H1 (cell line): Measurements from ENCODE around the gene NOSIP. TPM values are rescaled to one million over a fixed set of nuclear protein-coding genes. Genes with fewer than 3 reads are reported as not detected.

Source experiments
- EGR1 ChIP-seq: IDR thresholded peaks from 2 replicates; pipeline ENCODE4 v1.6.1; 2011; ENCODE audit warnings: low read depth, low read length, borderline replicate concordance
- NRF1 ChIP-seq: IDR thresholded peaks from 2 replicates; pipeline ENCODE4 v1.6.1; 2011; ENCODE audit warnings: mild to moderate bottlenecking, low read depth, low read length, improper control_type of control experiment
- RFX5 ChIP-seq: IDR thresholded peaks from 2 replicates; pipeline ENCODE4 v1.6.1; 2011; ENCODE audit warnings: low read depth, low read length, improper control_type of control experiment, borderline replicate concordance
- SIX5 ChIP-seq: IDR thresholded peaks from 2 replicates; pipeline ENCODE4 v1.6.1; 2011; ENCODE audit warnings: mild to moderate bottlenecking, low read depth, low read length
- TCF12 ChIP-seq: IDR thresholded peaks from 2 replicates; pipeline ENCODE4 v1.6.1; 2011; ENCODE audit warnings: low read depth, mild to moderate bottlenecking, low read length
- TEAD4 ChIP-seq: IDR thresholded peaks from 2 replicates; pipeline ENCODE4 v1.6.1; 2012; ENCODE audit warnings: low read depth, low read length, inconsistent platforms, mixed read lengths
- polyA plus RNA-seq, 7 experiments: library from polyadenylated mRNA; depleted of rRNA in 3 of 7; stranded (reverse) in 5 of 7; unstranded in 2 of 7; fragments of >200 nt in 5 of 7; fragments of 200-250 nt in 2 of 7; gene quantifications; 1 replicate in 5 of 7; 2 replicates in 1 of 7; 4 replicates in 1 of 7; pipeline versions ENCODE4 v1.2.1 to v1.2.3, GENCODE V29; 2011 to 2013; ENCODE audit warnings: missing spikeins in 2 of 7, mixed read lengths in 2 of 7
- total RNA-seq: library from RNA; stranded (reverse); fragmentation: NEBNext Ultra II Directional; extraction: Animal tissue kit (Norgen Biotek cat#: 25700); gene quantifications from 2 replicates; pipeline ENCODE4 v1.2.1, GENCODE V29; 2021

The NOSIP gene
- total and polyA plus RNA-seq, 2 of the 8 experiments (the other 6 are each of a cell fraction or from before 2014, with no cell fraction given), result 85.1 to 192 TPM

- TF ChIP-seq SIX5 (no peak), TCF12 (no peak), RFX5 (no peak), TEAD4 (no peak), NRF1 (no peak), EGR1 (no peak)
These were observed 37.9 kb downstream of the NOSIP start (continued) for GRCh38 chr19:49542446-49542845.
